ENCODE results near the gene SPHK2. TPM values are rescaled to one million over a fixed set of nuclear protein-coding genes. Genes with fewer than 3 reads are reported as not detected.
"Not testable (repeated sequence)": the region's sequence is repeated elsewhere in the genome, so short reads cannot be mapped to it uniquely, and the experiment has no call there.

SPHK2 gene
- total RNA-seq, 1 donor from 2014 or later = 7.5 TPM

DNA sequence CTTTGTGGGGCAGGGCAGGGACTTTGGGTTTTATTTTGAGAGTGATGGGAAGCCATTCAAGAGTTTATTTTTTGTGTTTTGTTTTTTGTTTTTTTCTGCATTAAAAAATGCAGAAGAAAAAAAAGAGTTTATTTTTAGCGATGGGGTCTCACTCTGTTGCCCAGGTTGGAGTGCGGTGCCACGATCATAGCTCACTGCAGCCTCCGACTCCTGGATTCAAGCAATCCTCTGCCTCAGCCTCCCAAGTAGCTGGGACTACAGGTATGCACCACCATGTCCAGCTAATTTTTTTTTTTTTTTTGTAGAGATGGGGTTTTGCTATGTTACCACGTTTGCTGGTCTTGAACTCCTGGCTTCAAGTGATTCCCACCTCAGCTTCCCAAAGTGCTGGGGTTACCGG, 39.2 kb downstream of the SPHK2 start:
- DNase-seq (ENCODE audit: low spot score) = no peak

DNA sequence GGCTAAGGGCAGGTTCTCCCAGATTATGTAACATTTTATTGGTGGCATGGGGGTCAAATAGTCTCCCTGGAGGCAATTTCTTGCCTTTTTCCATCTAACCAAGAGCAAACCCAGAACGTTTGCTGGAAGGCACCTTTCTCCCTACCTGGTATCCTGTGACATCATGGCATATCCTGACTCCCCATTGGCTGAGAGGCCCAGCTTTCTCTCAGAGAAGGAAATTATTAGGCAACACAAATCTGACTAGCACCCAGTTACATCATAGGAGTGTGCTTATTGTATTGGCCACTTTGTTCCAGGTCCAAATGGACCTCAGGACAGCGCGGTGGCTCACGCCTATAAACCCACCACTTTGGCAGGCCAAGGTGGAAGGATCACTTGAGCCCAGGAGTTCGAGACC, 40.5 kb downstream of the SPHK2 start:
- no peak for DNase-seq (ENCODE audit: low spot score)

DNA sequence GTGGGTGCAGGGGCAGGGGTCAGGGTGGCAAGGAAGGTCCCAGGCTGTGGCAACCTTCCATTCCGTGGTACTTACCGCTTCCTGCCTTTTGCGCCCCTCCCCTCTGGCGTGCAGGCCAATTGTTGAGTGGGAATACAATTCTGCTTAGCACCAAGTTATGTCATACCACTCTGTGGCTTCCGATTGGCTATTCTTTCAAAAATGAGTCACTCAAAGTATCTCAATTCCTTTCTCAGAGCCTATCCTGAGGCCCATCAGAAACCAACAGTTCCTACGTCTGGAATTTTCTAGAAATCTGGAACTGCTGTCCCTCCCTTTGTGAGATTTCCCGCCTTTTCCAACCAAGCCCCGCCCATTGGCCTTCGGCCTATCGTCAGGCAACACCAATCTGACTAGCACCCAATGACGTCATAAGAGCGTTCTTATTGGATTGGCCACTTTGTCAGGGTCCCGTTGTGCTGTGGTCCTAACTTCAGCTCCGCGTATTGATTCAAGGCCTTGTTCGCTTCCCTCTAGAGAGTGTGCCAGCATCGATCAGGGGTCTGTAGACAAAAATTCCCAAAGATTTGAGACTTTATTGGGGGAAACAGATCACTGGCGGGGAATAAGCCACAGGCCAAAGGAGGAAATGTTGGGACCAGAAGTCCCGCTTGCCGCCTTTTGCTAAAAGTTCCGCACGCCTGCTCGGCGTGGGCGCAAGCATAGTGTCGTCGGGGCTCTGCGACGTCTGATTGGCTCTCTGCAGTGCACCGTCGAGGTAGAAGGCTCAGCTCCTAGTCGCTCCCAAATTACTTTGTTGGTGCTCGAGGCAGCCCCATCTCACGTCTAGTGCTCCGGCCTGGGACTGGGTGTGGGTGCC, 41.8 kb downstream of the SPHK2 start:
- peak; percentile 87 for DNase-seq (ENCODE audit: low spot score)

DNA sequence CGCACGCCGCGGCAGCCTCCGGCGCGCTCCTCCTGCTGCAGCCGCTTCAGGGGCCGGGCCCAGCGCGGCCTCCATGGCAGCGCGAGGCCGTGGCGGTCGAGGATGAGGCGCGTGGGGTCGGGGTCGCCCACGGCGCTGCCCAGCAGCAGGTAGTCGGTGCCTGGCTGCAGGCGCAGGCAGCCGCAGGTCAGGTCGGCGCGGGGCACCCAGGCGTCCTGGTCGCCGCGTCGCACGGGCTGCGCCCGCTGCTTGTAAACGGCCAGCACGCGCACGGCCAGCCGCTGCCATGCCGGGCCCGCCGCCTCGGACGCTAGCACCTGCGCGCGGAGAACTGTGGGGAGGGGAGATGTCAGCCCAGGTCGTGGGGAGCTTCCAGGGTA, 42.4 kb downstream of the SPHK2 start:
- DNase-seq (ENCODE audit: low spot score) = no peak

DNA sequence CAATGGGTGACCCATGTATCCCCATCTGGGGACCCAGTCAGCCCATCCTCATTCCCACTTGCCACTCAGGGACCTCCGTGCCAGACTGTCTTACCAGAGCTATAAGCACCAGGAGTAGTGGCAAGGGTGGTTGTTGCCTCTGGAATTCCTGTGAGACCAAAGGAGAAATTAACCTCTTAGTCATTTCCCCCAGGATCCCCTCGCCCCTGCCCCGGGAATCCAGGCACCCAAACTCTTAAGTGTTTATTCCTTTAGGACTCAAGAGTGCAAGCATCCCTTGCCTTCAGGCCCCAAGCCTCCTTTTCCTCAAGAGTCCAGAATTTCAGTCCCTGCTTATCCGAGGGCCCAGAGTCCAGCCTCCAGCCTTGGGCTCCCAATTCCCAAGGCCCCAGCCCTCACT, 44.4 kb downstream of the SPHK2 start:
- DNase-seq (ENCODE audit: low spot score) = no peak

DNA sequence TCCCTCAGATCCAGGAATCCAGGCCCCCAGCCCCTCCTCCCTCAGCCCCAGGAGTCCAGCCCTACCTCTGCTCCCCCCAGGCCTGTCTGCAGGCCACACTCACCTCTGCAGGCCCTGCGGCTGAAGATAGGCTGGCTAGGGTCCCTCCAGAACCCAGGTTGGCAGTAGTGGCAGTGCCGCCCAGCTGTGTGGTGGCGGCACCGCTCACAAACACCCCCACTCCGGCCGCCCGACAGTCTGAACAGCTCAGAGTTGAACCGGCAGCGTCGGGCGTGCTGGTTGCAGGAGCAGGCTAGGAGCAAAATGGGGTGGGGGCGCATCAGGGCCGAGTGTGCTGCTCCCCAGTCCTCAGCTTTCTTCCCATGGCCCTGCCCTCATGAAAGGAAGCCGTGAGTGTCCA, 45.2 kb downstream of the SPHK2 start:
- no peak for DNase-seq (ENCODE audit: low spot score)

DNA sequence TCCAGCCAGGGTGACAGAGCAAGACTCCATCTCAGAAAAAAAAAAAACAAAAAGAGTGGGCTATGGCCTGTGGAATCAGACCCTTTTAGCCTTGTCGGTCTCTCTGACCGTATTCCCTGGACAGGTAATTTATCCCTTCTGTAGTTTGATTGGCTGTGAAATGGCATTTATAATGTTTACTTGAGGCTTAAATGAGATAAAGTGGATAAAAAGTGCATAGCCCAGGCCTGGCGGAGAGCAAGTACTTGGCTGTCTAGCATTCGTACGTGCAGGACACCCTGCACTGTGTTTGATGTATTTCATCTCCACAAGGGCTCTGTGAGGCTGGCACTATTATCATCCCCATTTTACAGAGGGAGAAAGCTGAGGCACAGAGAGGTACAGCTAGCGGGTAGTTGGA, 46.5 kb downstream of the SPHK2 start:
- no peak for DNase-seq (ENCODE audit: low spot score)

DNA sequence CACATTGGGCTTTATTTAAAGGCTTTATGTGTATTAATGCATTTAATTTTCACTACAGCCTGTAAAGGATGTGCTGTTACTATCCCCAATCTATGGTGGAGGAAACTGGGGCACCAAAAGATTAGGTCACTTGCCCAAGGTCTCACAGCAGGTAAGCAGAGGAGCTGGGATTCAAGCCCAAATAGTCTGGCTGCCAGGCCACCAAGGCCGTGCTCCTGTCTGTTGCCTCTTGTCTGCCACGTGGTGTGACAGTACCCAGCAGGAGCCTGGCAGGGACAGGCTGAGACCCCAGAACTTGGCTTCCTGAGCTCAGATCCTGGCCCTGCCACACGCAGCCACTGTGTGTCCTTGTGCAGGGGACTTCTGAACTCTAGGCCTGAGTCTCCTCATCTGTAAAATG, 49.0 kb downstream of the SPHK2 start:
- no peak for DNase-seq (ENCODE audit: low spot score)

DNA sequence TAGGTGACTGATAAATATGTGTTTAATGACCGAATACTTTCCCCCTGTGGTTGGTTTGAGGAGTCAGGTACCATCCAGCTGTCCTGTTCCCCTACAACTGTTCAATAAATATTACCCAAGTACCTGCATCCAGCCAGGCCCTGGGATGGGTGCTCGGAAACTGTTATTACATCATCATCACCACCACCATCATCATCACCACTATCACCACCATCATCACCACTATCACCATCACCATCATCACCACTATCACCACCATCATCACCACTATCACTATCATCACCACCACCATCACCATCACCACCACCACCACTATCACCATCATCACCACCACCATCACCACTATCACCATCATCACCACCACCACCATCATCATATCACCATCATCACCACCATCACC, 49.5 kb downstream of the SPHK2 start:
- DNase-seq (ENCODE audit: low spot score) = no peak

DNA sequence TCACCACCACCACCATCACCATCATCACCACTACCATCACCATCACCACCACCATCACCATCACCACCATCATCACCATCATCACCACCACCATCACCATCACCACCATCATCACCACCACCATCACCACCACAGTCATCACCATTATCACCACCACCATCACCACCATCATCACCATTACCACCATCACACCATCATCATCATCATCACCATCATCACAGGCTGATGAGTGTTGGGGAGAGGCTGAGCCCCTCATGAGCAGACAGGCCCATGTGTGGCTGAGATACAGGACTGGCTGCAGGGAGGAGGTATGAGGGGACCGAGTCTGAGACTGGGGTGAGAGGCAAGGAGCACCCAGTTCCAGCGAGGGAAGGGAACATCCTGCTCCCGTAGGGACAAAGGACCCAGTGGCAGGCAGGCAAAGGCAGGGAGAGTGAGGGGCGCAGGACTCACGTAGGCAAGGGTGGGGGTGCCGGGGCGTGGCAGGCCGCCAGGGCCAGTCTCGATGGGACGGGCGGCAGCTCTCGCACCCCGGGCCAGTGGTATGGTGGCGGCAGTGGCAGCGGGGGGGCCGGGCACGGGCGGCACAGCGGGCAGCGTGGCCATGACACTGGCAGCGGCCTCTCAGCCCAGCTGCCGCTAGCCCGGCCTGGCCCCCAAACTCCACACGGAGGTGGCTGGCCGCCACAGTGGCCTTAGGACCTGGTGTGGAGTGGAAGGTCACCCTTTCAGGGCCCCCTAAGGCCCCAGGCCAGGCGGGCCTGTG, 50.8 kb downstream of the SPHK2 start:
- no peak for DNase-seq (ENCODE audit: low spot score)

DNA sequence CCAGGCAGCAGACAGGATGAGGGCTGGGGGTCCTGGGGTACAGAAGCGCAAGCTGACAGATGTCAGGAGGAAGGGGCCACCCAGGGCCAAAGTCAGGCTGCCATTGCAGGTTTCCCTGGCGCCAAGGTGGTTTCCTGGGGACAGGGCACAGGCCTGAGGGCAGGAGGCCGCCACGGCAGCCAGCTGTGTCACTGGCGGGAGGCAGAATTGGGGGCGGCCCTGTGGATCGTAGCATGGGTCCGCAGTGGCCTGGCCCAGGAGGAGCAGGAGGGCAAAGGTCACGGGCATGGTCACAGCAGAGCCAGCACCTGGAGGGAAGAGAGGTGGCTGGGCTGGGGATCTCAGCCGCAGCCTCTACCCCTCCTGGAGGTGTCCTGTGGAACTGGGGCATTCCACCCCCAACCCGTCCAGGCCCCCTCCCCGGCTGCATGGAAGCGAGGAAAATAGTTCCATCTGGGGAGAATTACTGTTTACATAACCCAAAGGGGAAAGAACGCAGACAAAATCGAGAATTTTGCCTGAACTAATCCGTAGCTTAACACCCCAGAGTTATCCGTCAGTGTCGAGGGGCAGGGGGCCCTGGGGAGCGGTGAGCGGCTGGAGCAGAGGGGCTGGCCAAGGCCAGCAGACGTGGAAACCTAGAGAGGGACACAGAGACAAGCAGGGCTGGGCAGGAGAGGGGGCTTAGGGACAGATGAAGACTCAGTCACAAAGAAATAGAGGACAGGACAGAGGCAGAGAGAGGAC, 51.6 kb downstream of the SPHK2 start:
- DNase-seq (ENCODE audit: low spot score) = no peak

DNA sequence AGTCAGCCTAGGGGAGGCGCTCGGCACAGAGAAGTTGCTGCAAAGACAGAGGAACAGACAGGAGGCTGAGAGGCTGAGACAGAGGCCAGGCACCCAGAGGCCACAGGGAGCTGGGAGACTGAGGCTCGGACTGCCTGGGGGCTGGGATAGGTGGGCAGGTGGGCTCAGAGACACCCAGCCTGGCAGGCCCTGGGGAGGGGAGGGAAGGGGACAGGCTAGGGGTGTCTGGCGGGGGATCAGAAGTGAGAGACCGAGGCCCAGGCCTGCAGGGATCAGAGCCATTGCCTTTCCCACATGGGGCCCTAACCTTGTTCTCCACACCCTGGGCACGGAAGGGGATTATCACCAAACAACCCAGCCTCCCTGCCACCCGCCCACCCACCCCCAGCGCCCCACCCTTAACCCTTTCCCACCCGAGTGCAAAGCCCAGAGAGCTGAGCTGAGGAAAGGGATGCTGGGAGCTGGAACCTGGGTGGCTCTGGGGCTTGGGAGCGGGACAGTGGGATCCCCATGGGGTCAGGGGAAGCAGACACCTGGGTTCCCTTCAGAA, 52.2 kb downstream of the SPHK2 start:
- DNase-seq (ENCODE audit: low spot score) = no peak

DNA sequence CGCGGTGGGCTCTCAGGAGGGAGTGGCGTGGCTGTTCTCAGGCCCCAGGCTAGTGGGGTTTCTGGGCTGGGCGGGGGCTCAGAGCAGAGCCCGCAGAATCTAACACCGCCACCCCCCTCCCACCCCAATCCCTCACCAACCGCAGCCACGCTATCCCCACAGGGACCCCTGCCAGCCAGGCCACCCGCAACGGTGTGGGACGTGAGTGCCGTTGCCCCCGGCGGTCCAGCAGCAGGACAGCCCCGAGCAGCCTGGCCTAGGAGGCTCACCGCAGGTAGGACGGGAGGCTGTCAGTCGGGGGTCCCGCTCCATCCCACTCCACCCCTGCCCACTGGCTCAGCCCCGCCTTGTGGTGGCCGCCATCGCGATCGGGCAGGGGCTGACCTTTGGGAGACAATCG, 53.7 kb downstream of the SPHK2 start, which contains the start of gene NTN5:
Gene NTN5, minus strand, starts transcription at position 24 of the 400 bp plus-strand sequence. CDS start 2,031 bp downstream, outside the sequence.
- DNase-seq (ENCODE audit: low spot score) = no peak

DNA sequence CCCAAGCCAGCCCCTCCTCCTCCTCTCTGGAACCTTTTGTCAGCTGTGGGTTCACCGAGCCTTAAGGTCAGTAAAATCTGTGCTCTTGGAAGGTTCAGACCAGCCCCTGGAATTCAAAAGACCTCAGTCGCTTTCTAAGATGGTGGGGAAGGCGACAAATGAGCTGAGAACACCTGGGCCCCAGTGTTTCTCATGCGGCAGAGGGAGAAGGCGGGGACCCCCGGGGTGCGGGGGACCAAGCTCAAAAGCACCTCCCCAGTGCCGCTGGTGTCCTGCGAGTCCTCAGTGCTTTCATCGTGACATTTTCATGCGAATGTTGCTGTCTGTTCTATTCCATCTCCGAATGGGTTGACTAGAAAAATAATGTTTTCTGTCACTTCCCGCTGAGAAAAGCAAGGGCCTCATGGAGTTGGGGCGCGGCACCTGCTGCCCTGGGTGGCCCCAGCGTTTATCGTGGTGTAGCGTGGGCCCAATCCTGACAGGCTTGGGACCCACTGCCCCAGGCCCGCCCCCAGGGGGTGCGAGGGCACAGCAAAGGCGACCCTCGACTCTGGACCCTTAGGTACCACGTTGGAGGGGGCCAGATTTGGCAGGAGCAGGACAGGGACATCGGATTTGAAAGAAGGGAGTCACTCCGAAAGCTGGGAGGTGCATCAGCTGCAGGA, 54.3 kb downstream of the SPHK2 start:
- DNase-seq (ENCODE audit: low spot score) = no peak

DNA sequence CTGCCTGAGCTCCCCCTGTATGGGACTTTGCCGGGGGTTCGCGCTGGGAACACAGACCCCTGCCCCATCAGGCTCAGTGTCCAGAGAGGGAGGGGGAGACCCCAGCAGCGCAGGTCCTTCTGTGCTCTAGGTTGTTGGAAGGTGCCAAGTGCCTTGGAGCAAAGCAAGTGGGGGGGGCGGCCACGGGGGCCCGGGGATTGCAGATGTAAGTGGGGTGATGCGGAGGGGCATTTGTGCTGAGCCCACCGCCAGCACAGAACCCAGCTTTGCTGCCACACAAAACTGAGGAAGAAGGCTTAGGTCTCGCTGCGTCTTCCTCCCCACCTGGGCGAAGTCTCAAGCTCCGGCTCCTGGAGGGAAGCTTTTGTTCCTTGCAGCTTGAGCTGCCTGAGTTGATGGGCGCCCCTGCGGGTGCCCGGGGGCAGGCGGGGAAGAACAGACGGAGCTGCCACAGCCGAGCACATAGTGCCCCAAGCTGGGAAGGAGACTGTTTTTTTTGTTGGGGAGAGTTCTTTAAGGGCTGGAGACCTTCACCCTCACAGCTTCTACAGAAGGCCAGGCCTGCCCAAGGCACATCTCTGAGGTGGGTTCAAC, 55.0 kb downstream of the SPHK2 start:
- DNase-seq (ENCODE audit: low spot score) = no peak

DNA sequence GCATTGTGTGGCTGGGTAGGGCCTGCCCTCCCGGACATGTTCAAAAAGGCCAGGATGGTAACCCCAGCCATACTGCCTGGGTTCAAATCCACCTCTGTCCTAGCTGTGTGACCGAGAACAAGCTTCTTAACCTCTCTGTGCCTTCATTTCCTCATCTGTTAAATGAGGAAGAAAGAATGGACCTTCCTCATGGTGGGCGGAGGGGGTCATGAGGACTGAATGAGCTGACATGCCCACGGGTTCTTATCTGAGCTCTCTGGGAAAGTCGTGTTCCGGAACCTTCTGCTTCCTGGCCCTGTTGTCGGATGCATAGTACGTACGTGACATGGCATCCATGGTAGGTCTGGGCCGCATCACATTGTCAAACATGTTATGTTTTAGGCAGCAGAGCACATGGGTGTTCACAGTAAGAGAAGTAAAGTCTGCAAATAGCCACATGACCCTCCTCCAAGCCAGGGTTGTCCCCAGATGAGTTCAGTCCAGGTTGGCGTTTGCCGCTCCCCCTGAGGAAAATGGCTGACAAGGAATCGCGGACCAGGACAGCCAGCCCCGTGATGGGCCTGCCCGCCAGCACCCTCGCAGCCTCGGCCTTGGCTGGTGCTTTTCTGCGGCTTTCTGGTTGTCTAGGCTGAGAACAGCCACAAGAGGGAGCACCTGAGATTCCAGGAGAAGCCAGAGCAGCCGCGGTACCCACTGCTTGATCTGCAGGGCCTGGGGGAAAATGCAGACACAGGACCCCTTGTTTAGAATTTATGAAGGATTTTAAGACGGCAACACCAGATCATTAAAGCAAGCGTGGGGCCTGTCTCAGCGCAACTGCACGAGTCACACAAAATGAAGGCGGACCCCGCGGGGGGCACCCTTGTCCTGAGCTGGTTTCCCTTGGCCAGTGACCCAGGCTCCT, 55.9 kb downstream of the SPHK2 start:
- peak; percentile 84 for DNase-seq (ENCODE audit: low spot score)

DNA sequence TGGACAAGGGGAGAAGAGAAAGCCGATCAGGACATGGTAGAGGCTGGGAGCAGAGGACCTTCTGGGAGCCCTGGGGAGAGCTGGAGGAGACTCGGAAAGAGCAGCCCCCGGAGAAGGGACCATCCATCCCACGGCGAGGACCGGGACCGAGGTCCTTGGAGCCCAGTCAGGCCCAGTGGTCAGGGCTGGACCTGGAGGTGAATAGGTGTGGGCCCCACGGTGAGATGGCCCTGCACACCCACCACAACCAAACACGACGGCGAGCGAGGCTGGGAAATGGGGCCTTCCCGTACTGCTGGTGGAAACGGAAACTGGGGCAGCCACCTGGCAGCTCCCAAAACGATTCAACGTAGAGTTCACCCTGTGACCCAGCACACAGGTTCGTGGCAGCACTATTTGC, 57.2 kb downstream of the SPHK2 start:
- no peak for DNase-seq (ENCODE audit: low spot score)

DNA sequence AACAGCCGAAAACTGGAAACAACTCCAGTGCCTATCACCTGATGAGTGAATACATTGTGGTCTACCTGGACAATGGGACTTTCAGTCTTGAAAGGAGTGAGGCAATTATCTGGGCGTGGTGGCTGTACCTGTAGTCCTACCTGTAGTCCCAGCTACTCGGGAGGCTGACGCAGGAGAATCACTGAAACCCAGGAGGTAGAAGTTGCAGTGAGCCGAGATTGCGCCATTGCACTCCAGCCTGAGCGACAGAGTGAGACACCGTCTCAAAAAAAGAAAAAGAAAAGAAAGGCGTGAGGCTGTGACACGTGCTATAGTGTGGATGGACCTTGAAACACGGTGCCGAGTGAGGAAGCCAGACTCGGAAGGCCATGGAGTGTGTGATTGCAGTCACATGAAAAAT, 57.6 kb downstream of the SPHK2 start:
- no peak for DNase-seq (ENCODE audit: low spot score)

DNA sequence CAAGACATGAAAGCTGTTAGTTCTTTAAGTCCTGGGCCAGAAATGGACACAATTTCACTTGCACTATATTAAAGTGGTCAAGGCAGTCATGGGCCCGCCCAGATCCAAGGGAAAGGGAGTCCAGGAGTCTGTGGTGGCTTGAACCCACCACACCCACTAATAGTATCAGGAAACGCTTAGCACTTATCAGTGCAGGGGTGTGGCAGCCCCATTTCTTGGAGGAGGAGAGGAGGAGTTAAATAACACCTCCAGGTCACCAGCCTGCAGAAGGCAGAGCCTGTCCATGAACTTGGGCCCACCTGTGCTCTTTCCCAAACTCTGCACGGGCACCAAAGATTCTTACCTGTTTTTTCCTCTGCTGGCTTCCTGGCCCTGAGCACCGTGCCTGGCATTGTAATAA, 58.9 kb downstream of the SPHK2 start:
- no peak for DNase-seq (ENCODE audit: low spot score)

DNA sequence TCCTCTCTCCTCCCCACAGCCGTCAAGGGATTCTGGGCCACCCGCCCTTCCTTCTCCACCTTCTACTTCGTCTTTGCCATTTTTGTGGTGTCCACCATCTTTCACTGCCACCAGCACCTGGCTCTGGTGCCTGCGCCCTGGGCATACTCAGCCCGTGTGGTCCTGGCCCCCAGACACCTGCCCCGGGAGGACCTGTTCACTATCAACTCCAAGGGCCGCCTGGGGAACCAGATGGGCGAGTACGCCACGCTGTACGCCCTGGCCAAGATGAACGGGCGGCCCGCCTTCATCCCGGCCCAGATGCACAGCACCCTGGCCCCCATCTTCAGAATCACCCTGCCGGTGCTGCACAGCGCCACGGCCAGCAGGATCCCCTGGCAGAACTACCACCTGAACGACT, 60.7 kb downstream of the SPHK2 start:
- DNase-seq (ENCODE audit: low spot score) = not testable (repeated sequence)
